NCI-H1105 treated with DMSO at 0.1 percent for 48 hours (cell line): Measurements from ENCODE around the gene BPIFB6.
A peak's percentile ranks its signal among the peaks of the same experiment; 100 is the strongest.

Experiments used
- DNase-seq: peaks from one replicate; lab custom pipeline; 2025; lab: John Stamatoyannopoulos, UW

Gene BPIFB6, protein sequence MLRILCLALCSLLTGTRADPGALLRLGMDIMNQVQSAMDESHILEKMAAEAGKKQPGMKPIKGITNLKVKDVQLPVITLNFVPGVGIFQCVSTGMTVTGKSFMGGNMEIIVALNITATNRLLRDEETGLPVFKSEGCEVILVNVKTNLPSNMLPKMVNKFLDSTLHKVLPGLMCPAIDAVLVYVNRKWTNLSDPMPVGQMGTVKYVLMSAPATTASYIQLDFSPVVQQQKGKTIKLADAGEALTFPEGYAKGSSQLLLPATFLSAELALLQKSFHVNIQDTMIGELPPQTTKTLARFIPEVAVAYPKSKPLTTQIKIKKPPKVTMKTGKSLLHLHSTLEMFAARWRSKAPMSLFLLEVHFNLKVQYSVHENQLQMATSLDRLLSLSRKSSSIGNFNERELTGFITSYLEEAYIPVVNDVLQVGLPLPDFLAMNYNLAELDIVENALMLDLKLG

DNA sequence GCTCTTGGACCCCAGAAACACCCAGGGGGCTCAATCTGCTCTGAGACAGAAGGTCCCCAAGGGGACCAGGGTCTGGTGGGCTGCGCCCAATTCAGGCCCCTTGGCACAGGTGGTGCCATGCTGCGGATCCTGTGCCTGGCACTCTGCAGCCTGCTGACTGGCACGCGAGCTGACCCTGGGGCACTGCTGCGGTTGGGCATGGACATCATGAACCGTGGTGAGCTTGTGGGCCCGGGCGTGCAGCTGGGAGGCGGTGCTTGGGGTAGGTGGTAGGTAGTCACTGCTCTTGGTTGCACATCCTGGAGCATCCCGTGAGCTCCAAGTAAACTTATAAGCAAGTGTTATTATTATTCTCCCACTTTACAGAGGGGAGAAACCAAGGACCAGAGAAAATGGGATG lies at the start of gene BPIFB6:
Gene BPIFB6 (plus strand): TSS at position 118 of the 400 bp plus-strand sequence. CDS start 0 bp downstream, at position 118.
- DNase-seq, result no peak

DNA sequence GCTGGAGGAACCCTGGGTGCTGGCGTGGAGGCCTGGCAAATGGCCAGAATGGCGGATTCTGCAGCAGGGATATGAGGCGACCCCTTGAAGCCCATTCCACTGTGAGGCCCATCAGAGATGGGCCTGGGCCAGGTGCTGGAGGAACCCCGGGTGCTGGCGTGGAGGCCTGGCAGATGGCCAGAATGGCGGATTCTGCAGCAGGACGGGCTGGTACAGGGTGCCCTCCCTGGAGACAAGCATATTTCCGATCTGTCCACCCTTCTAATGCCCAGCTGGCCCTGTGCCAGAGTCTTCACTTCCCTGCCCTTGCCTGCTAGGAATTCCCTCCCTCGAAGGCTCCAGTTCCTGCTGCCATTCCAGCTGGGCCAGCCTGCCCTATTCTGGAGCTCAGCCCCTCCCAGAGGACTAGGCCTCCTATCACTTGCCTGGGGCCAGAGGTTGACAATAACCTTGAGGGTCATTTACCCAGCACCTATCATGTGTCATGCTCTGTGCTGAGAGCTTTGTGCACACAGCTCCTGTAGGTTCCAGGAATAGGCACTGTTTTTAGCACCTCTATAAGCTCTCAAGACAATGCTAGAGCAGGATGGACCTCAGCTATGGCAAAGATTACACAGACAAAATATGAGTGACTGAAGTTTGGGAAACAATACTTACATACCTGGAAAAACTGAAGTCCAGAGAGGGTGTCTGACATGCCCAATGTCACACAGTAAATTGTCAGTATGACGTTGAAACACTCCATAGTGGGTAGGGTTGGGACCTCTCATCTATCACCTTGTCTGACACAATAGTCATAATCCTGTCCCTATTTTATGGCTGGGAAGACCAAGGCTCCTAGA lies 48.6 kb upstream of the BPIFB6 start:
- DNase-seq, result peak; percentile 28

DNA sequence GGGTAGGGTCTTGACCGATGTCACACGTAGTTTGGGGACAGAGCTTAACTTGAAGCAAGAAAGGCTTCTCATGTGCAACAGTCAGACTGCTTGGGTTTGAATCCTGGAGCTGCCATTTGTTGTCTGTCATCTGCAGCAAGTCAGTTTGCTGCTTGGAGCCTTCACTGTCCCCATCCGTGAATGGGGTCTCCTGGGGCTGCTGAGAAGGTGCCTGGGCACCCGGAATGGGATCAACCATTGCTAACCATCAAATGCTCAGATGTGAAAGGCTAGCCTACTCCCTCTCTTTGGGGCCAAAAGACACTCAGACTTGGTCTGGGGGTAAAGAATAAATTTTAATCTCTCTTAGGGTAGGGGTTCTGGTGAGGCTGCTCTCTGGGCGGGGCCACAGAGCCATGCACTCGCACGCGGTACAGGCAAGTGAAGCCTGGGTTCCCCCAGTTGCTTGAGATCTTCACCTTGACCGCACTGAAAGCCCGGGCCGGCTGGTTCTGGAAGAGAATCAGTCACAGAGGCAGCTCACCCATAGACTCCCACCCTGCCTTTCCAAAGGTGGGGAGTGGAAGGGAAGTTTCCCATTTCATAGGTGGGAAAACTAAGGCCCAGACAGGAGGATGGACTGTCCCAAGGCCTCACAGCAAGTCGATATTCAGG lies 47.9 kb upstream of the BPIFB6 start:
- no peak for DNase-seq

DNA sequence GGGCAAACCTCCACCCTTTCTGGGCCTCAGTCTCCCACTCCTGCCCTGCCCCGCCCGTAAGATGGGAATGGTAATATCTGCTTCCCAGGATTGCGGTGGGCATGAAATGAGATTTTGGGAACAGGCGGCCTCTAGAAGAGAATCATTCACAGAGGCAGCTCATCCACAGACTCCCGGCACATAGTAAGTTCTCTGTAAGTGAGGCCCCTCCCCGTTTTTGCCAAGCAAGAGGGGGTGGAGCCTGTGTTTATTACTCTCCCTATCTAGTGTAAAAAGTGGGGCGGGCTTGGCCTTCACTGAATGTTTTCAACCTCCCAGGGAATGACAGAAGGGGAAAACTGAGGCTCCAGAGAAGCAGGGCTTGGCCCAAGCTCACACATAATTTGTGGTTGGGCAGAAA lies 47.3 kb upstream of the BPIFB6 start:
- no peak for DNase-seq

DNA sequence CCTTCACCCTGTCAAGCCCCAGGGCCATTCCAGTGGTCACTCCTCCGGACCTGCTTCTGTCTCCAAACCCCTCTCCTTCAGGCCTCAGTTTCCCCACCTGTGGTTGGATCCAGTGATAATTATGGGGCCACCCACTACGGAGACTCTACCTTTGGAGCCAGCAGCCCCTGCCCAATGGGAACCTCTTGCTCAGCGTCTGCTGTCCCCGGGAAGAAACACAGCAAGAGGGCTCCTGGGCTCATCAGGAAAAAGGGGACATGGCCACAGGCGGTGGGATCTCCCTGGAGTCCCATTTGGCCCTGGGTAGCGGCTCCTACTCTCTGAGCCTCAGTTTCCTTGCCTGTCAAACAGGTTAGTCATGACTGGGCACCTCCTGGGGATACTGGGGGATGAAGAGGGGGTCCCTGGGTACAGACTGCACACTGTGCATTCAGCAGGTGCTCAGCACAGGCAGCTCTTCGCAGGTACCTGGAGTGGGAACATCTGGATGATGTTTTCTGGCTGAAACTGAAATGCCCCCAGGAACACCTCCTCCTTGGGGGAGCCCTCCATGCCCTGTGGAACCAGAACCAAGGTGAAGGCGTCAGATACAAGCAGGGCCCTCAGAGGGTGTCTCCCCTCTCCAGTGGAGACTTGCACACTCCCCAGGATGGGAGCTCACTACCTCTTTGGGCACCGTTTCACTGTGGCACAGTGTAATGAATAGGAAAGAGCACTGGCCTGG lies 46.7 kb upstream of the BPIFB6 start:
- no peak for DNase-seq

DNA sequence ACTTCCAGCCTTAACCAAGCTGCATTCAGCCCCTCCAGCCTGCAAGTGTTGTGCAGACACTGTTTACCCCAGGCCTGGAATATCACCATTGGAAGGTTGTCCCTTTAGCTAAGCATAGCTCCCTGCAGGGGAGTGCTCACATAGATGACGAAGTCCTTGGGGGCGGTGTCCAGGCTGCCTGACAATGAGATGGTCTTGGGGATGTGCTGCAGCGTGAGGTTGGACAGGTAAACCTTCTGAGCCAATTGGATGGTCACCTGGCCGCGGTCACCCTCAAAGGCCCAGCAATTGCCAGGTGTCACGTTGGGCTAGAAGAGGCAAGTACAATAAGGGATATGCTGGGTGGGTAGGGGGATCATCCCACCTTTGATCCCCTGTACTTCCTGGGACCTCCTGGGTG lies 45.9 kb upstream of the BPIFB6 start:
- no peak for DNase-seq

DNA sequence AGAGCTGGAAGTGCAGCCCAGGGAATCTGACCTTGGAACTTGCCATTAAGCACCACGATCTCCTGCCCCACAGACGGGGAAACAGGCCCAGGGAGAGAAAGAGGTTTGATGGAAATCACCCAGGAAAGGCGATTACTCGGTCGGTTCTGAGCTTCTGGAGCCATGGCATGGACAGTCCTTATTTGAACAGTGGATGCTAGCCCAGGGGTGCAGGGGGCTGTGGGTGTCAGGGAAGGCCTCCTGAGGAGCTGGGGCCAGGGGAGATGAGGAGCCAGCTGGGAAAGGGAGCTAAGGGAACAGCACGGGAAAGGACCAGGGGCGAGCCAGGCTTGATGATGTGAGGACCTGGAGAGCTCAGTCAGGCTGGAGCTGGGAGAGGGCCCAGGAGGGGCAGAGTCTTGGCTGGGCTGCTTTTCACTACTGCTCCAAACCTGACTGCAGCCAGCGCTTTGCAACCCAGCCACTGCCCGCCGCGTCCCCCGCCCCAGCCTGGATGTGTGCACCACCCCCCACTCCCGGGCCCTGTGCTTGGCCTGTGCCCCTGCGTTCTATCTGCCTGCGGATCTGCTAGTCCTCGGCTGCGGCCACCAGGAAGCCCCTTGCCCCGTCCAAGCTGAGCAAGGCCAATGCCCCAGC lies 45.0 kb upstream of the BPIFB6 start:
- DNase-seq, result no peak

DNA sequence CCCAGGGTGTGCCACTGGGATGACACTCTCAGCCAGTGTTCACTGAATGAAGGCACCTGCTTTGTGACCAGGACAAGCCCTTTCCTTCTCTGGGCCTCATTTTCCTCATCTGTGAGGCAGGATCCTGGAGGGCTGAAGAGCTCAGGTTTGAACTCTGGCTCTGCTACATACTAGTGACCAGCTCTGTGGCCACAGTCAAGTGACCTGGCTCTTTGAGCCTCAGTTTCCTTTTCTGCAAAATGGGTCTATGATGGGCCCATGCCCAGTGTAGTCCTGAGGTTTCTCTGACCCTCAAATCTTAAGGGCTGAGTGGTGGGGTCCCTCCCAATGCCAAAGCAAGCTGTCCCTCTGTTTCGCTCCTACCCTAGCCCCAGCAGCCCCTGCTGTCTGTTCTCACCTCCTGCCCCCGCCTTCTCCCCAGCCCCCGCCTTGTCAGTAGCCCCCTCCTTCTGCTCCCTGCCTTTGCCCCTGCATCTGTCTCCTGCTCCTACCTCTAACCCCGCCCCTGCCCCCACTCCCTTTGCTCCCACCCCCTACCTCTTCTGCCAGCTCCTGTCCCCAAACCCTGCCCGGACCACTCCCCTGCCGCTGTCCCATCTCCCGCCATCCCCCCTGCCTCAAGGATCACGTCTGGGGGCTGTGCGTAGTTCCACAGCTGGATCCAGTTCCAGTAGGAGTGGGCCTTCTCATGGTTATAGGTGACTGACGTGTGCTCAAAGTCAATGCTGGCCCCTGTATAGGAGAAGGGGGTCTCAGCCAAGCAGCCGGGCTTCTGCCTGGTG lies 44.2 kb upstream of the BPIFB6 start:
- DNase-seq, result no peak

DNA sequence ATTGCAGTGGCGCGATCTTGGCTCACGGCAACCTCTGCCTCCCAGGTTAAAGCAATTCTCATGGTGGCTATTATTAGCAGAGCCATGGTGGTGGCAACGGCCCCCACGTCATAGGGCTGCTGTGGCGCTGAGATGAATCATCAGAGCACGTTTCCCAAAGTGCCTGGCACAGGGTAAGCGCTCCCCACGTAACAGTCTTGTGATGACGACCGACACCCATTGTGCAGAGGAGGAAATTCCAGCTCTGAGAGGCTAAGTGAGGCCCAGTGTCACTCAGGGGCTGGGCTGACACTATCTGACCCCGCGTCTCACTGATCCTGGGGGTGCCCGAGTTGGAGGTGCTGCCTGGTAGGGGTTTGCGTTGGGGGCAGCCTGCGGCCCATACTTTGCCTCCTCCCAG lies 43.4 kb upstream of the BPIFB6 start:
- DNase-seq, result no peak

DNA sequence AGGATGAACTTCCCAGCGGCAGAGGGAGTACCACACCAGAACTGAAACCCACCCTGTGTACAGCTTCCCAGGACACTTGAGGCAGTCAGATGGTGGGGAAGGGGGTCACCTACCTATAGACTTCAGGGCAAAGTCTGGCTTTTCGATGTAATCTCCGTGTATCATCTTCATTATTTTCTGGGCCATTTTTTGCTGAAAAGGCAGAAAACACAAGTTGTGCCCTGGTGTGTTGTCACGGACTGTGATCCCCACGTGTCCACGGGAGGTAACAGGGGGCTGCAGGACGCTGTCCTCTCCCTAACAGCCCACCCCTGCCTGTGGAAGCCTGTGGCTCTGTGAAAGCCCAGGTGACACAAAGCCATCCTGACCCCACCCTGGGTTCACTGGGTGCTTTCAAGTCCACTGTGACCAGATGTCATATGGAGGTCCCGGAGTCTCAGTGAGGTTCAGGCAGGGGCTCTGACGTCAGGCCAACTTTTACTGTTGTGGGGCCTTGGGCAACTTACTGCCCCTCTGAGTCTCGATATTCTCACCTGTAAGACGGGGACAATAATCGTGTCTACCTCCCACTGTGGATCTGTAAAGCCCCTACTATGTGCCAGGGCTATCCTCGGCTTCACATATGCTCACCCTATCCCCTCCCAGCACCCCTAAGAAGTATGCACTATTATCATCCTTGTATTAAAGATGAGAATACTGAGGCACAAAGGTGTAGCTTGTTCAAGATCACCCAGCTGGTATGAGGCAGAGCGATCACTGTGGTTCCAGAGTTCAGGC lies 41.8 kb upstream of the BPIFB6 start:
- DNase-seq, result no peak

DNA sequence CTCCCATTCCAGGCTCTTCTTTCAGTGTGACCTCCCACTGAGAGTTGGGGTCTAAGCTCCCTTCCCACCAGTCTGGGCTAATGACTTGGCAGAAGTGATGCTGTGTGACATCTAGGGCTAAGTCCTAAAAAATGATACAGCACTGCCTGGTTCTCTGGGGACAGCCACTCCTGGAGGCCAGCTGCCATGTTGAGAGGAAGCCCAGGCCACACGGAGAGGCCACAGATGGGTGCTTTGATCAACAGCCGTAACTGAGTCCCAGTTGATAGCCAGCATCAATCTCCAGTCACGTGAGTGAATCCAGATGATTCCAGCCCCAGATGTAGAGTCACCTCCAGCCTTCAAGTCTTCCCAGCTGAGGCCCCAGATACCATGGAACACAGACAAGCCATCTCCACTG lies 41.0 kb upstream of the BPIFB6 start:
- DNase-seq, result no peak

DNA sequence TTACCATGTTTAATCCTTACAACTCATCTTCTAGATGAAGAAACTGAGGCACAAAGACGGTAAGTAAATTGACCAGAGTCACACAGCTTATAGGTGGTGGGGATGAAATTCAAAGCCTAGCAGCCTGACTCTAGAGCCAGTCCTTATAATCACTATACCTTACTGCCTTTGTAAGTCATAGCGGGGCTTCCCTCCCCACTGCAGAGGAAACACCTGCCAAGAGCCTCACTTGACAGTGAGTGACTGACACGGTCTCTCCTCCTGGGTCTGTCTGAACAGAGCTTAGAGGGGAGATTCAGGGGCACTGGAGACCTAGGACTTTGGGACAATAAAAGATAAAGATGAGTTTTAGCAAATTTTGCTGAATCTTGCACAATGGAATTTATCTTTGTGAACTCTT lies 40.1 kb upstream of the BPIFB6 start:
- no peak for DNase-seq

DNA sequence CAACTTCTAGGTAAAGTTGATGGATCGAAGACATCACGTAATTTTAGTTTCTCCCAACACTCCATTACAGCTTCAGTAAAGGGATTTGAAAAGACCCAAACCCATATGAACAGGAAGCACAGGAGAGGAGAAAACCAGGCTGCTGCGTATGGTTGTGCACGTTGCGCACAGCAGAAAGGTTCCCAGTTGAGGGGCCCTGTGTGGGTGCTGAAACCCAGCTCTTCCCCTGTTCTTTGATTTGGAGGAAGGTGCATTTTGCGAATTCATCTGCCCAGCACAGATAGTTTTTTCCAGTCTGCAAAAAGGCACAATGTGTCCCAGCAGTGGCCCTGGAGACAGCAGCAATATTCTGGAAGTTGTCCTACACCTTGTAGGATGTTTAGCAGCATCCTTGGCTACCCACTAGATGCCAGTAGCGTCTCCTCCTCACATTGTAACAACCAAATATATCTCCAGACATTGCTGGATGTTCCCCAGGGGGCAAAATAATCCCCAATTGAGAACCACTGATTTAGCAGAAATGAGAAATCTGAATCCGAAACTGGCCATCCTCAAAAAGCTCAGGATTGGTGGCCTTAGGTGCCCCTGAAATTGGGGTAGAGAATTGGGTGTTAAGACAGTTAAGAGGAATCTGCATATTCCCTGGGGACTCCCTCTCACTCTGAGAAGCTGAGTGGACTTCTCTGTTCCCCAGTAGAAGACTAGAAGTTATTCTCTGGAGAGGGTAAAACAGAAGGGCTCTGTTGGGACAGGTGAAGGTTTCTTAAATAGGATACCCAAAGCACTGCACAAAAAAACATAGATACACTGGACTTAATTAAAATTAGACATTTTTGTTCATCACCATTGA lies 39.4 kb upstream of the BPIFB6 start:
- no peak for DNase-seq

DNA sequence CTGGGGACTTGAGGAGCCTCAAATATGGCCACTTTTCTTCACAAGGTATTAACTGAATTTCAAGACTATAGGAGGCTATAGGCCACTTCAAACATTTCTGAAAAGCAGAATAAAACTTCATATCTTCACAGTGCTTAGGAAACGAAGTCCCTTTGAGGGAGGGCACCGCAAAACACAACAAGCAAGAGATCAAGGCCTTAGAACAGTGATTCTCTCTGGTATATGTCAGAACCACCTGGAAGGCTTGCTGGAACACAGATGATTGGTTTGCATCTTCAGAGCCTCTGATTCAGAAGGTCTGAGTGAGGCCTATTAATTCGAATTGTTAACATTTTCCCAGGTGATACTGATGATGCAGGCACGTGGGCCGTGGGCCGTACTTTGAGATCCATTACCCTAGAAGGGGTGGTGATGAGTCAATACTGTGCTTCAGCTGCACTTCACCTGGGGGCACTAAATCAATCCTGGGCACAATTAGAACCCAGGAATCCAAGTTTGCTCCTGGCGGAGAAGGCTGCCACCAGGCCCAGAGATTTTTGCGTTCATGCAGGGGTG lies 37.9 kb upstream of the BPIFB6 start:
- DNase-seq, result no peak

DNA sequence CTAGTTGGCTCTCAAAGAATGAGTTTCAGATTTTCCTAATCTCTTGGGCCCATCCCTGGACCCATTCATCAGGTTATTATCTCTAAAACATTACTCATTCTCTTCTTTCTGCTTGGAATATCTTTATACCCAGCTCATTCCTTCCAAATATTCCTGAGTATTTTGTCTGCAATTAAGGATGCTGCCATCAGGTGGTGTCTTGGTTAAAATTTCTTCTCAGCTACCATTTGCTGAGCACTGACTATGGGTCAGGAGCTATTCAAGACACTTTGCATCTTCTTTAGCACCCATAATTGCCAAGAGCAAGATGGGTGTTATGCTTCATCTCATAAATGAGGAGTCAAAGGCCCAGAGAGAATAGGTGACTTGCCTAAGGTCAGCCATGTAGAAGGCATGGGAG lies 35.6 kb upstream of the BPIFB6 start:
- DNase-seq, result no peak

DNA sequence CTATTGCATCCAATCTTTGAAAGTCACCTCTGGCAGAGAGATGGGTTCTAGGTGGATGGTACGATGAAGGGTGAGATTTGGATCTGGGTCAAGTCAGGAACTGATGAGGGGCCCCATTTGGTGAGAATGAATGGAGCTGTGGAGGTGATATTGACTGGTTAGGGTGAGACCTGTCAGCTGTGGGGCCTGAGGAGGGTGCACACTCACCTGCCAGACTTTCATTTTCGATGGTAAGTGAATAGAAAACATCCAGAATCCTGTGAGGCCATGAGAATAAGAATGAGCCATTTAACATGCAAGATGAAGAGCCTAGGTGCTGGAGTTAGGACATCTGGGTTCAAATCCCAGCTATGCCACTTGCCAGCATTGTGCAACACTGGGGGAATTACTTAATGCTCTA lies 34.0 kb upstream of the BPIFB6 start:
- DNase-seq, result no peak

DNA sequence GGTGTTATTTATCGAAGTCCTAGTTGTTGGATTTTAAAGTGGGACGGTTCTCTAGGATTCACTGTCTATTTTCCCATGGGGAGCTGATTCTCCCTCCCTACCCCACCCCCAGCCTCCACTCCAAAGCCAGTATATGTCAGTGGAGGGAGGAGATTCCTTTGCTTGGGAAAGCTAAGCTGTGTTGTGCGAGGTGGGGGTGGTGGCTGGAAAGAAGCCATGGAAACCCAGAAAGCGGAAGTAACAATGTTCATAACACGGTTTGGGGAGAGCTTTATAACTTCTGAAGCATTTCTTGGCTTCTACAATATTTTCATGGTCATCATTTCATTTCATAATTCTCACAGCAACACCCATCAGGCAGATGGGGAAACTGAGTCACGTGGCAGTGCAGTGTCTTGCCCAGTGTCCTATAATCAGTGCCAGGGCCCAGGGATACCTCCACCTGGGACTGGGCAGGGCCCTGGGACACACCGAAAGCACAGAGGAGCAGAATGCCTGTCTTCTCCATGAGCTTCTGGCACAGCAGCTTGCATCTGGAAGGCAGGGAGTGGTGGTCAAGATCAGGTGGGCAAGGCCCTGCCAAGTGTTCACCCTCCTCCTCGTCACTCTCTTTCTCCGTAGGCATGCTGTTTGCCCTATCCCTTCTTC lies 31.7 kb upstream of the BPIFB6 start:
- DNase-seq, result no peak

DNA sequence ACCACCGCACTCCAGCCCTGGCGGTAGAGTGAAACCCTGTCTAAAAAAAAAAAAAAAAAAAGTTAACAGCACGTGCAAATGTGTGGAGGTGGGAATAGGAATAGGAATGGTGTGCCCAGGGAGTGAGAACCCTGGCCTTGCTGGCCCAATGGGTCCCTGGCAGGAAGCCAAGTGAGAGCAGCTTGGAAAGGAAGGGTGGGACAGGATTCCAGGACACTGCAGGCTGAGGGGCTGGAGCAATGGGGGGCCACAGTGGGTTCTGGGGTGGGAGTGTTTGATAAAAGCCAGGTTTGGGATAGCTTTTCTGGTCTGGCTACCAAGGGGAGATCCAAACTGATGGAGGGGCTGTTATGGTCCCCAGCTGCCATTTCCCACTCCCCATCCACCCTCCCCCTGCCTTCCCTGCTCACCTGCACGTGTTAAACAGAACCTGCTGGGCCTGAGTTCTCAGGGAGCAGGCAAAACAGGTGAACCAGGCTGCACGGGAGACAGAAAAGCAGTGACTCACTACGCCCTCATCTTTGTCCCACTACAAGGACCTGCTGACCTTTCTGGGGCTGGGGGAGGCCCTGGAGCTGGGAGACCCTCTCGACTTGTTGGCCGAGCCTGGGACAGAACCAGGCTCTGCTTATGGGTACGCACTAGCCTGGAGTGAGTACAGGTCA lies 30.5 kb upstream of the BPIFB6 start:
- no peak for DNase-seq
